Heart left ventricle (tissue), 16 donors: ENCODE results near the gene IGFBP2. TPM values are rescaled to one million over a fixed set of nuclear protein-coding genes. Genes with fewer than 3 reads are reported as not detected.

Source experiments
- ATAC-seq, 4 donors: fragments of 200-7000 bp; cut with Tn5 transposase; one replicate each; pipeline ENCODE4 v1.9.1; 2020 to 2022; ENCODE audit warnings: moderate library complexity in 4 of 4, mild to moderate bottlenecking in 3 of 4, moderate number of reproducible peaks in 1 of 4
- DNase-seq, 5 donors: peaks; one replicate each; pipeline ENCODE4 v3.0.0-alpha.2; 2020
- H3K27ac ChIP-seq, 12 donors: fragments of 200-600 bp; sonication (generic) in 4 of 12; one replicate each; pipeline versions ENCODE4 v1.5.0 to v1.8.0; 2016 to 2022; ENCODE audit warnings: mild to moderate bottlenecking in 2 of 12
- H3K27me3 ChIP-seq, 9 donors: fragments of 200-600 bp; sonication (generic) in 2 of 9; one replicate each; pipeline versions ENCODE4 v1.5.1 to v1.8.0; 2016 to 2022; ENCODE audit warnings: mild to moderate bottlenecking in 3 of 9
- H3K36me3 ChIP-seq, 9 donors: fragments of 200-600 bp; sonication (generic) in 2 of 9; one replicate each; pipeline versions ENCODE4 v1.5.0 to v1.8.0; 2018 to 2022; ENCODE audit warnings: mild to moderate bottlenecking in 2 of 9
- H3K4me1 ChIP-seq, 12 donors: fragments of 200-600 bp; sonication (generic) in 4 of 12; one replicate each; pipeline versions ENCODE4 v1.5.0 to v1.8.0; 2016 to 2022; ENCODE audit warnings: mild to moderate bottlenecking in 3 of 12
- H3K4me3 ChIP-seq, 12 donors: fragments of 200-600 bp; sonication (generic) in 4 of 12; one replicate each; pipeline versions ENCODE4 v1.5.0 to v1.8.0; 2017 to 2022; ENCODE audit warnings: mild to moderate bottlenecking in 9 of 12, moderate library complexity in 4 of 12
- H3K9me3 ChIP-seq, 12 donors: fragments of 200-600 bp; sonication (generic) in 4 of 12; one replicate each; pipeline versions ENCODE4 v1.5.0 to v1.8.0; 2016 to 2022; ENCODE audit warnings: mild to moderate bottlenecking in 1 of 12
- POLR2A ChIP-seq, 2 donors: fragments of 450-650 bp; IDR thresholded peaks; one replicate each; pipeline ENCODE4 v1.6.1; 2017; ENCODE audit warnings: antibody characterized with exemption in 2 of 2, mild to moderate bottlenecking in 2 of 2, moderate library complexity in 2 of 2
- WGBS, 4 donors: extraction: QIAGEN DNeasy Blood & Tissue Kit in 2 of 4; methylation state at CpG; one replicate each; pipeline versions ENCODE4 v1.1.5 to v1.1.7; 2013 to 2018; 5-methylcytosine and 5-hydroxymethylcytosine counted together
- intact Hi-C, 10 donors: fragments of 100-400 bp; cut with DNase I; formaldehyde crosslinking; loops; one replicate each; pipeline versions ENCODE4 v1.11.1 to v1.14.2; 2022
- polyA plus RNA-seq, 2 donors: library from polyadenylated mRNA; stranded (reverse); fragments of 200-250 nt; gene quantifications; one replicate each; pipeline ENCODE4 v1.2.3, GENCODE V29; 2013
- total RNA-seq, 9 donors: library from RNA; depleted of rRNA in 2 of 9; stranded (reverse); fragments of >200 nt in 2 of 9; fragmentation: NEBNext Ultra II Directional in 3 of 9; extraction: Animal tissue kit (Norgen Biotek cat#: 25700) in 3 of 9; gene quantifications; one replicate each; pipeline versions ENCODE4 v1.1.0 to v1.2.4, GENCODE V29; 2016 to 2023
- TF ChIP-seq, protein P1 (sequence below), 12 donors: fragments of 200-600 bp; sonication (generic) in 4 of 12; IDR thresholded peaks; one replicate each; pipeline versions ENCODE4 v1.5.0 to v1.8.0; 2018 to 2022; ENCODE audit warnings: antibody characterized with exemption in 12 of 12, mild to moderate bottlenecking in 5 of 12
- donor health status: ischemic (EF 13 %, LVEDD 7.1; RV severe dilation, severe dysfunction).
- donor health status: healthy with polysubstance abuse.
- donor health status: DM: no; HTN: yes; CAD: no.
- donor health status: DM: no; HTN: no; CAD: no.
- donor health status: ischemic (EF 25% LVEDD 6.9; RV normal size, moderate dysfunction).
- donor health status: ischemic (EF 25% LVEDD 5.7; RV mildly dilated, moderate dysfunction).
- donor health status: healthy.
- donor health status: DM: yes; HTN: yes; CAD: no.
- donor health status: ischemic (EF 35%, LVEDD 5.7; RV mildly dilated, moderate dysfunction).
- donor health status: nonischemic (EF 11% LVEDD 7.7; RV severe dilation, severe dysfunction).
- donor health status: DM: yes; HTN: yes; CAD: no.
- donor health status: PGD.
- donor health status: ischemic (EF 29% LVEDD 5.4; RV normal size, mild dysfunction).
- donor health status: nonischemic (EF 23%, LVEDD 6.1; RV moderate dilation, normal function).

The IGFBP2 gene
- total and polyA plus RNA-seq, 11 donors, result 57.2 to 326 (median 113) TPM

DNA sequence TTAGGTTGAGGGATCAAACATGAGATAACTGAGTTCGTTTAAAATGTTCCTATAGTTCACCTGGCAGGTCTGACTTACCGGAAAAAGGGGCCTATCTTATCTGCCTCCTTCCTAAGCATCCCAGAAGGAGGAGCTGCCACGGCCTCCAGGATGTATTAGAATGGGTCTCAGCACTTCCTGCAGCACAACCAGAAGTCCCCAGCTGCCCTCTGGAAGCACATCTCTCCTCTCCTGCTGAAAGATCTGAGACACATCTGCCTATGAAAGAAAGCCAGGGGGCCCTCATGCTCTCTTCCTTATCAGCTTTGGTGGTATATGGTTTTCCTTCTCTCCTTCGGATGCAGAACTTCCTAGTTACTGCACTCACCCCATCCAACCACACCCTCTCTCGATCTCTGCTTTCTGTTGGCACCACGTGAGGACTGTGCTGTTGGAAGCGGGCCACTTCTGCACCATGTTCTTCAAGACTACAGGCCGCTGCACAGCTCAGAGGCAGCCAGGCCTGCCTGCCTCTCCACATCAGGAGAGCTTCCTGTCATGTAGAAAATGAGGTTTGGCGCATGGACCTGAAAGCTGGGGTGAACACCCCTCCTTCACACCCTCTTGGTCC is 55.6 kb downstream of the IGFBP2 start:
- ATAC-seq (peak in 3 of 4 donors; percentile 18 to 44 (median 20)), DNase-seq (peak in 4 of 5 donors; percentile 62 to 82 (median 70))
- intact Hi-C loops, result loop anchor here in 2 of 10 donors (5.0 to 10.0 kb wide), 2 partner anchors 1023 to 1066 kb away; no protein-coding TSS in a partner anchor
- no peaks in the 10 kb centered on the region for H3K9me3 ChIP-seq
- H3K27me3 ChIP-seq, result peaks cover 0 to 39% (median 0%) of the 10 kb centered on the region in 9 donors
- peak overlapping the region in 11 of 12 donors; percentile 2 to 93 (median 43) for H3K27ac ChIP-seq
- 44 to 52% (median 46%) methylated on average over 9 of the region's 9 CpGs for WGBS, 4 donors
- H3K4me3 ChIP-seq, result no peak overlapping the region
- peaks cover 0 to 84% (median 37%) of the 10 kb centered on the region in 12 donors for H3K4me1 ChIP-seq
- peaks cover 0 to 43% (median 4%) of the 10 kb centered on the region in 9 donors for H3K36me3 ChIP-seq
- no peak for TF ChIP-seq POLR2A (IDR thresholded peaks at IDR 0.05)
- TF ChIP-seq, protein P1, sequence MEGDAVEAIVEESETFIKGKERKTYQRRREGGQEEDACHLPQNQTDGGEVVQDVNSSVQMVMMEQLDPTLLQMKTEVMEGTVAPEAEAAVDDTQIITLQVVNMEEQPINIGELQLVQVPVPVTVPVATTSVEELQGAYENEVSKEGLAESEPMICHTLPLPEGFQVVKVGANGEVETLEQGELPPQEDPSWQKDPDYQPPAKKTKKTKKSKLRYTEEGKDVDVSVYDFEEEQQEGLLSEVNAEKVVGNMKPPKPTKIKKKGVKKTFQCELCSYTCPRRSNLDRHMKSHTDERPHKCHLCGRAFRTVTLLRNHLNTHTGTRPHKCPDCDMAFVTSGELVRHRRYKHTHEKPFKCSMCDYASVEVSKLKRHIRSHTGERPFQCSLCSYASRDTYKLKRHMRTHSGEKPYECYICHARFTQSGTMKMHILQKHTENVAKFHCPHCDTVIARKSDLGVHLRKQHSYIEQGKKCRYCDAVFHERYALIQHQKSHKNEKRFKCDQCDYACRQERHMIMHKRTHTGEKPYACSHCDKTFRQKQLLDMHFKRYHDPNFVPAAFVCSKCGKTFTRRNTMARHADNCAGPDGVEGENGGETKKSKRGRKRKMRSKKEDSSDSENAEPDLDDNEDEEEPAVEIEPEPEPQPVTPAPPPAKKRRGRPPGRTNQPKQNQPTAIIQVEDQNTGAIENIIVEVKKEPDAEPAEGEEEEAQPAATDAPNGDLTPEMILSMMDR (IDR thresholded peaks at IDR 0.05), result no peak

DNA sequence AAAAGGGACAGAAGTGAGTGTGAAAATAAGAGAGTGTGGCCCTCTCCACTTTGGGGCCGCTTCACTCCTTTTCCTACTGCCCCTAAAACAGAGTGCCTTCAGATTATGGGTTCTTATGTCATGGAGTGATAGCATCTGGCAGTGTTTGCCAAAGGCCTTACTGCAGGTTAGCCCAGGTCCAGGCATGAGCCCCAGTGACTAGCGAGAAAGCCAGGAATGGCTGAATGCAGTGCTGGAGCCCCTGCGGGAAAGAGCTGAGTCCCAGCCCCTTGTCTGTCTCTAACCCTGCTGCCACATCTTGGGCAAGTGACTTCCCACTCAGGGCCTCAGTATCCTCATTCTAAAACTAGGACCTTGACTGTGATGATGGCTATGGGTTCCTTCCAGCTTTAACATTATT is 56.2 kb downstream of the IGFBP2 start:
- TF ChIP-seq, protein P1 (IDR thresholded peaks at IDR 0.05), result no peak
- no peak for TF ChIP-seq POLR2A (IDR thresholded peaks at IDR 0.05)
- intact Hi-C loops, result loop anchor here in 2 of 10 donors (5.0 to 10.0 kb wide), 2 partner anchors 1023 to 1065 kb away; no protein-coding TSS in a partner anchor
- H3K36me3 ChIP-seq, result peaks cover 0 to 43% (median 4%) of the 10 kb centered on the region in 9 donors
- H3K27ac ChIP-seq, result peak overlapping the region in 11 of 12 donors; percentile 2 to 93 (median 43)
- ATAC-seq, result no peak
- no peaks in the 10 kb centered on the region for H3K9me3 ChIP-seq
- peaks cover under 1 to 84% (median 34%) of the 10 kb centered on the region in 12 donors for H3K4me1 ChIP-seq
- H3K4me3 ChIP-seq, result no peak overlapping the region
- no peak for DNase-seq
- 79 to 90% (median 87%) methylated on average over 3 of the region's 3 CpGs for WGBS, 4 donors
- peaks cover 0 to 45% (median 0%) of the 10 kb centered on the region in 9 donors for H3K27me3 ChIP-seq

- Histone ChIP-seq H3K27ac (peak overlapping the region in 7 of 12 donors; percentile 61 to 93 (median 88)), H3K36me3 (peaks cover 0 to 38% (median 4%) of the 10 kb centered on the region in 9 donors), H3K27me3 (peaks cover 0 to 55% (median 0%) of the 10 kb centered on the region in 9 donors), H3K9me3 (no peaks in the 10 kb centered on the region), H3K4me1 (peaks cover 0 to 84% (median 33%) of the 10 kb centered on the region in 12 donors), H3K4me3 (peak overlapping the region in 6 of 12 donors; percentile 5 to 75 (median 44))
- intact Hi-C loops, result loop anchor here in 8 of 10 donors (5.0 to 10.0 kb wide), 10 partner anchors 164 to 1027 kb away; no protein-coding TSS in a partner anchor
- TF ChIP-seq, protein P1 (IDR thresholded peaks at IDR 0.05), result no peak
- TF ChIP-seq POLR2A (IDR thresholded peaks at IDR 0.05), result no peak
- DNase-seq (no peak), ATAC-seq (no peak)
- WGBS, 4 donors, result 45 to 51% (median 47%) methylated on average over 6 of the region's 6 CpGs
Observed at GRCh38 chr2:216690456-216690852, 57.2 kb downstream of the IGFBP2 start.
